ENCODE results near the gene INO80C.

Gene INO80C

DNA sequence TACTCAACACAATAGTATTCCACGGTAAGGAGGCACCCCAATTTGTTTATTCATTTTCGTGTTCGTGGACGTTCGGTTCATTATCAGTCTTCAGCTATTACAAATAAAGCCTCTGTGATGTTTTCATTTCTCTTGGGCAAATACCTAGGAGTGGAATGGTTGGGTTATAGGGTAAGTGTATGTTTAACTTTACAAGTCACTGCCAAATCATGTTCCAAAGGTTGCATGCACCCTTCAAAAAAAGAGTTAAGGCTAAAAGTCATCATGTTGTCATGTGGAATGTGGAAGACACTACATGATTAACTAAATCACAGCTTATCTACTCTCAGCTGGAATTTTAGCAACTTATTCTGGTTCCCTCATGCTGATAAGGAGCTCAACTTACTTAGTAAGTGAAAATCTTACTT is 15.8 kb downstream of the INO80C start:
- H3K4me3 ChIP-seq (ENCODE audit: low read length), result no peak overlapping the region

DNA sequence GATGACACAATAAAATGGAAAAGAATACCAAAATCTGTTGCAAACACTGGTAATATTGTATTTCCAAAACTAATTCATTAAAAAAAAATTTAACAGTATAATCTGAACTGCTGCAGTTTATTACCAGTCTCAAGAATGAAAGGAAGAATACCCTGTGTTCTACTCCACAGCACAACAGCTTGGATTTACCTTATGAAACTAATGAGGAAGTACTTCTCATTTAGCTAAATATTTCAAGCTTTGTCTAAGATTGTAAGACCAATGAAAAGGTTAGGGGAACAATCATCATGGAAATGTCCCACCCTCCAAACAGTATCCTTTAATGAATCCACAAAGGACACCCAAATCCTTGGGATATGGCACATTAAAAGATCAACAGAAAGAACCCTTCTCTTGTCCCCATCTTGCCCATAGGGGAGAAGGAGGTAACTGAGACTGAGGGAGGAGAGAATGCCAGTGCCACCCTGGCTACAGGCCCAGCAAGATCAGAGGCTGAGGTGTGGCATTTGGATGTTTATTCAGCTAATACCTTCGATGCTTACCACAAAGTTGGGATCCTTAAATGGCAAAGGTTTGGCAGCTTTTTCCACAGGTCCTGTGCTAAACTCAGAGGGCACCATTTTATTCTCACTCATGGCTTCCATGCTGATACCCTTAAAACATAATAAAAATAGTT is 17.7 kb downstream of the INO80C start:
- H3K4me3 ChIP-seq (ENCODE audit: low read length), result no peak overlapping the region
- H3K9ac ChIP-seq (ENCODE audit: low read length), result no peak overlapping the region
- no peaks in the 10 kb centered on the region for H3K36me3 ChIP-seq (ENCODE audit: control insufficient read depth, insufficient read depth, low read length, severe bottlenecking)
- H3K4me1 ChIP-seq (ENCODE audit: control insufficient read depth, insufficient read depth, low read length), result peaks cover 16% of the 10 kb centered on the region
- H3K27me3 ChIP-seq (replicated peaks; ENCODE audit: control insufficient read depth, insufficient read depth, low read length), result no peaks in the 10 kb centered on the region
- no peaks in the 10 kb centered on the region for H3K9me3 ChIP-seq (ENCODE audit: control insufficient read depth, low read length)
- DNase-seq (ENCODE audit: low read depth), result no peak

More for the DNA sequence above, 15.8 kb downstream of the INO80C start:
- Histone ChIP-seq H3K4me1 (ENCODE audit: control insufficient read depth, insufficient read depth, low read length) (peaks cover 16% of the 10 kb centered on the region), H3K36me3 (ENCODE audit: control insufficient read depth, insufficient read depth, low read length, severe bottlenecking) (no peaks in the 10 kb centered on the region), H3K9ac (ENCODE audit: low read length) (no peak overlapping the region), H3K27me3 (replicated peaks; ENCODE audit: control insufficient read depth, insufficient read depth, low read length) (no peaks in the 10 kb centered on the region), H3K9me3 (ENCODE audit: control insufficient read depth, low read length) (no peaks in the 10 kb centered on the region)
- DNase-seq (ENCODE audit: low read depth), result no peak

DNA sequence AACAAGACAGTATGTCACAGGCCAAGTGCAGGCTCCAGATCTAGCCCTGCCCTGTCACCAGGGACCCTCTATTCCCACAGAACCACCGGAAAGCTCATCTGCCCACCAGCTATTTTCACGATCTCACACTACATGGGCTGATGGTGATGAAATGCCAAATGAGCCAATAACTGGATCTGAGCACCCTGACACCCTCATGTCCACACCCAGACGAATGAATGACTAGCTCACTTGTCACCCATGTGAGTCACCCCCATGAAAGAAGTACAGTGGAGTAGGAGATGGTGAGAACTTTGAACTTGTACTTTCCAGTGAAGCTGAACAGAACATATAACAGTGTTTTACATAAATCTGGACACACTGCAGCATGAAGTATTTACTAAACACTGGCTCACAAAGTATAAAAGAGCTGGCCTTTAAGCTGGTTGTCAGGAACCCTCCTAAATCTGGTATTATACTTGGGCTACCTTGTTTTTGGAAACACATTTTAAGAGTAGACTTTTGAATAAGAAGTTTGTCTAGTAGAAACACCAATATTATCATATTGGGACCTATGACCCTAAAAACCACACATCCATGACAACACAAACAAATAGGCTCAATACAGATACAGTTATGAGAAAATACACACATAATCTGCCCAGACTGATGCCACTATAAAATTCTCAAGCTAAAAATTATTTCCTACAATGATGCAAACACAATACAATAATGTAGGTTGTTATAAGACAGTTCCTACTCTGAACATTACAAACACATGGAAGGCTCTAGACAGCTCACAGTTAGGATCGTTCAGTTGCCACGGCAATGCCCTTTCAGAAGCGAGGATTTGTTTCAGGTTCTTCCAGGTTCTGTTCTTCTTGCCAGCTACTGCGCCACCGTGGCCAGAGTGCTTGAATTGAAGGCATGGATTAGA is 19.0 kb downstream of the INO80C start:
- H3K4me3 ChIP-seq (ENCODE audit: low read length), result peak overlapping the region; percentile 53

DNA sequence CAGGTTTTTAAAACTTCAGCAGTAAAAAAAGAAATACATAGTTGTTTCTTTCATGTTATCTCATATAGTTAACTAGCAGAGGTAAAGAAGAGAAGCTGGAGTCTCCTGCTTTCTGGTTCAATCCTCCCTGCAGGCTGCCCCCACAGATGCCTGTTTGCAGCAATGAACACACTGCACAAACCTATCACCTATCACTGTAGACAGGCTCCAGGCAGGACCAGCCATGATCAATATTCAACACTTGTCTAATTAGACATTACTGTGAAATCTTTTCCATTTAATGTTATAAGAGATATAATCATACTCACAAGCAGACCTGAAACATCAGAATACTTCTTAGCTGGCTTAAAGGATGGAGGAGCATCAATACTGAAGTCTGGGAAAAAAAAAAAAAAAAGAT is 19.8 kb downstream of the INO80C start:
- no peaks in the 10 kb centered on the region for H3K9me3 ChIP-seq (ENCODE audit: control insufficient read depth, low read length)
- no peaks in the 10 kb centered on the region for H3K27me3 ChIP-seq (replicated peaks; ENCODE audit: control insufficient read depth, insufficient read depth, low read length)
- H3K4me1 ChIP-seq (ENCODE audit: control insufficient read depth, insufficient read depth, low read length), result peaks cover 16% of the 10 kb centered on the region
- H3K9ac ChIP-seq (ENCODE audit: low read length), result peak overlapping the region; percentile 30
- DNase-seq (ENCODE audit: low read depth), result no peak
- H3K36me3 ChIP-seq (ENCODE audit: control insufficient read depth, insufficient read depth, low read length, severe bottlenecking), result no peaks in the 10 kb centered on the region
- H3K4me3 ChIP-seq (ENCODE audit: low read length), result peak overlapping the region; percentile 53

More for the DNA sequence above, 19.0 kb downstream of the INO80C start:
- DNase-seq (ENCODE audit: low read depth), result peak; percentile 66
- Histone ChIP-seq H3K9me3 (ENCODE audit: control insufficient read depth, low read length) (no peaks in the 10 kb centered on the region), H3K27me3 (replicated peaks; ENCODE audit: control insufficient read depth, insufficient read depth, low read length) (no peaks in the 10 kb centered on the region), H3K4me1 (ENCODE audit: control insufficient read depth, insufficient read depth, low read length) (peaks cover 16% of the 10 kb centered on the region), H3K36me3 (ENCODE audit: control insufficient read depth, insufficient read depth, low read length, severe bottlenecking) (no peaks in the 10 kb centered on the region), H3K9ac (ENCODE audit: low read length) (peak overlapping the region; percentile 30)

DNA sequence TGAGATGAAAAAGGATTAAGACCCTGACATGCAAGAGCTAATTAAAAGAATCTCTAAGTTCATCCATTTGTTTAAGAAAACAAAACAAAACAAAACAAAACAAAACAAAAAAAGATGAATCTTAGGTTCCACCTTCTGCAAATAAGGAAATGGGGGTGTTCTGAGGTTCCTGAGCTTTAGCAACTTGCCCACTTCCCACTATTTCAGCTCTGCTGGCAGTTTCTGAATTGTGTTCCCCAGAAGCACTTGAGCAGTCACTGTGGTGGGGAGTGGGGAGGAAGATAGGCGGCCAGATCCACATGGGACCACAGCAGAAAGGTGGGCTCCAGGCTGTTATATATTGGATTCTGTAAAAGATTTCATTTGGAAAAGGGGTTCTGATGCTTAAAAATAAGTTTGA is 20.3 kb downstream of the INO80C start:
- H3K4me3 ChIP-seq (ENCODE audit: low read length), result no peak overlapping the region

DNA sequence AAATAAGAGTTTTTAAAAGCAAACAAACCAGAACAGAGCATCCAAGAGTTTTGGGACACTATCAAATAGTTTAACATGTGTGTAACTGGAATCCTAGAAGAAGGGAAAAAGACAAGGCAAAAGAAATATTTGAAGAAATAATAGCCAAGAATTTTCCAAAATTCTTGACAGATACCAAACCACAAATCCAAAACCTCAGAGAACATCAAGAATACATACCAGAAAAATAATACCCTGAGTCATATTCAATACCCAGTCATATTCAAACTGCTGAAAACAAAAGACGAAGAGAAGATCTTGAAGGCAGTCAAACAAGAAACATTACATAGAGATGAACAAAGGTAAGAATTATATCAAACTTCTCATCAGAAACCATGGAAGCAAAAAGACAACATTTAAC is 22.9 kb downstream of the INO80C start:
- Histone ChIP-seq H3K9ac (ENCODE audit: low read length) (no peak overlapping the region), H3K4me3 (ENCODE audit: low read length) (no peak overlapping the region), H3K27me3 (replicated peaks; ENCODE audit: control insufficient read depth, insufficient read depth, low read length) (no peaks in the 10 kb centered on the region), H3K36me3 (ENCODE audit: control insufficient read depth, insufficient read depth, low read length, severe bottlenecking) (no peaks in the 10 kb centered on the region), H3K9me3 (ENCODE audit: control insufficient read depth, low read length) (no peaks in the 10 kb centered on the region), H3K4me1 (ENCODE audit: control insufficient read depth, insufficient read depth, low read length) (peaks cover 16% of the 10 kb centered on the region)
- no peak for DNase-seq (ENCODE audit: low read depth)

More for the DNA sequence above, 20.3 kb downstream of the INO80C start:
- no peak for DNase-seq (ENCODE audit: low read depth)
- Histone ChIP-seq H3K27me3 (replicated peaks; ENCODE audit: control insufficient read depth, insufficient read depth, low read length) (no peaks in the 10 kb centered on the region), H3K9ac (ENCODE audit: low read length) (no peak overlapping the region), H3K36me3 (ENCODE audit: control insufficient read depth, insufficient read depth, low read length, severe bottlenecking) (no peaks in the 10 kb centered on the region), H3K4me1 (ENCODE audit: control insufficient read depth, insufficient read depth, low read length) (peaks cover 16% of the 10 kb centered on the region), H3K9me3 (ENCODE audit: control insufficient read depth, low read length) (no peaks in the 10 kb centered on the region)

DNA sequence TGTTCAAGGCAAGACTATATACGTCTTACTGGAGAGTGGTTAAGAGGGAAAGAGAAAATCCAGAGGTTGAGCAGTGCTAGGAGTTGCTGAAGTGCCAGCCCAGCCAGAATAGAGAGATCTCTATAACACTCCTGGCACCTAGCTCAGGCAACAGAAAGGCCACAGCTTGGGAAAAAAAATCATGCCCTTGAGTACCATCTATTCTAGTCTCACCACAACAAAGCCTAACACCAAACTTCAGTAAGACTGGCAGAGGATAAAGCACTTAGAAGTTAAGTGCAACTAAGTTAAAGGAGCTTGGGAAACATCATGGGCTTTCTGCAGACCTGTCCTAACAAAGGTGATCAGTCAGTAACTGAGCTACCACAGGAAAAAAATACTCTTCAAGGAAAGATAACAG is 24.2 kb downstream of the INO80C start:
- H3K9ac ChIP-seq (ENCODE audit: low read length), result no peak overlapping the region
- H3K4me1 ChIP-seq (ENCODE audit: control insufficient read depth, insufficient read depth, low read length), result peaks cover 9% of the 10 kb centered on the region
- DNase-seq (ENCODE audit: low read depth), result no peak
- no peaks in the 10 kb centered on the region for H3K27me3 ChIP-seq (replicated peaks; ENCODE audit: control insufficient read depth, insufficient read depth, low read length)
- H3K9me3 ChIP-seq (ENCODE audit: control insufficient read depth, low read length), result no peaks in the 10 kb centered on the region
- H3K36me3 ChIP-seq (ENCODE audit: control insufficient read depth, insufficient read depth, low read length, severe bottlenecking), result no peaks in the 10 kb centered on the region
- H3K4me3 ChIP-seq (ENCODE audit: low read length), result no peak overlapping the region

DNA sequence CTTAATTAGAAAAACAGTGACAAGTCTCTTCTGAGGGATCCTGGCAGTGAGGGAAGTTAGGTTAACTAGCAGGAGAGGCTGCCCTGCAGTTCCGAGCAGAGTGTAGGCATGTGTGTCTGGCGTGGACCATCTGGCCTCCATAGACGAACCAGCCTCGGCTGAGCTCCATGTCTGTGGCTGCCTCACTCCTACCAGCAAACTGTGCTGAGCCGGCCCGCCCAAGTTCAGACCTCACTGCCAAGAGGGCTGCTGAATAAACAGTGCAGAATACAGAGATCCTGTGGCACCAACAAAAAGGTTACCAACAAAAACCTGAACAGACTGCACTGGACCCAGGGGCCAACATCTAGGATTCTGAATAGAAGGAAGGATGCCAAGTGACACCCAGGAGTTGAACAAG is 27.3 kb downstream of the INO80C start:
- H3K27me3 ChIP-seq (replicated peaks; ENCODE audit: control insufficient read depth, insufficient read depth, low read length), result no peaks in the 10 kb centered on the region
- DNase-seq (ENCODE audit: low read depth), result no peak

DNA sequence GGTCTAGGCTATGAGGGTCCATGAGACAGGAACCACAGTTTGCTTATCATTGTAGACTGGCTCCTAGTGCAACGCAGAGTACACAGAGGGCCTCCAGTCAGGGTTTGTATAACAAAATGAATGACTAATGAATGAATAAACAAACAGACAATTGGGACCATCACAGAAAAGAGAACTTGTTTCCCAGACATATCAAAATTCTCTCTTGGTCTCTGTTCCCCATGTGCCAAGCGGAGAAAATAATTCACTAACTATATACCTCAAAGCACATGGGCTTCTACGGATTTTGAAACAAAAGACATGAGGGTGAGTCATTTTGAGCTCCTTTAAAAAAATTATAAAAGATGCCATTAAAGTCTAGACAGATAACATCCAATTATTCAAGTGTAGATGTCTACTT is 28.0 kb downstream of the INO80C start:
- Histone ChIP-seq H3K27me3 (replicated peaks; ENCODE audit: control insufficient read depth, insufficient read depth, low read length) (no peaks in the 10 kb centered on the region), H3K9me3 (ENCODE audit: control insufficient read depth, low read length) (no peaks in the 10 kb centered on the region), H3K9ac (ENCODE audit: low read length) (no peak overlapping the region), H3K36me3 (ENCODE audit: control insufficient read depth, insufficient read depth, low read length, severe bottlenecking) (no peaks in the 10 kb centered on the region), H3K4me3 (ENCODE audit: low read length) (no peak overlapping the region), H3K4me1 (ENCODE audit: control insufficient read depth, insufficient read depth, low read length) (no peaks in the 10 kb centered on the region)
- no peak for DNase-seq (ENCODE audit: low read depth)

More for the DNA sequence above, 27.3 kb downstream of the INO80C start:
- no peaks in the 10 kb centered on the region for H3K9me3 ChIP-seq (ENCODE audit: control insufficient read depth, low read length)
- H3K4me1 ChIP-seq (ENCODE audit: control insufficient read depth, insufficient read depth, low read length), result no peaks in the 10 kb centered on the region
- no peaks in the 10 kb centered on the region for H3K36me3 ChIP-seq (ENCODE audit: control insufficient read depth, insufficient read depth, low read length, severe bottlenecking)
- no peak overlapping the region for H3K4me3 ChIP-seq (ENCODE audit: low read length)
- H3K9ac ChIP-seq (ENCODE audit: low read length), result no peak overlapping the region

DNA sequence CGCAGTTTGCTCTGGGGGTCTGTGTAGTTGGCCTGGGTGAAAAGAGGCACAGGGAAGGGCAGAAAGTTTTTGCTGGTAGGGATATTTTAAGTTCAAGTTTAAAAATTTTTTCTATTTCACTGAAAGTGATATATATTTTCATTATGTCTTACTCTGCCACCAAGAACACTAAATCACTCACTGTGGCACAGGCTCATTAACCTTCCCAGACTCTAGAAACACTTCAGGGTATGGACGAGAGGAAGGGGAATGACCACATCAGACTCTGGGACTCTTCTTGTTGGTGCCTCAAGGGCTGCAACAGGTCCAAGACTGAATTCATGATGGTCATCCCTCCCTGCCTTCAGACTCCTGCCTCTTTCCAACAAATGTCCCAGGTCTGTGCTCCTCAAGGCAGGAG is 29.0 kb downstream of the INO80C start:
- H3K9me3 ChIP-seq (ENCODE audit: control insufficient read depth, low read length), result no peaks in the 10 kb centered on the region
- H3K27me3 ChIP-seq (replicated peaks; ENCODE audit: control insufficient read depth, insufficient read depth, low read length), result no peaks in the 10 kb centered on the region
- H3K4me3 ChIP-seq (ENCODE audit: low read length), result no peak overlapping the region
- no peaks in the 10 kb centered on the region for H3K4me1 ChIP-seq (ENCODE audit: control insufficient read depth, insufficient read depth, low read length)
- H3K36me3 ChIP-seq (ENCODE audit: control insufficient read depth, insufficient read depth, low read length, severe bottlenecking), result no peaks in the 10 kb centered on the region
- no peak overlapping the region for H3K9ac ChIP-seq (ENCODE audit: low read length)
- no peak for DNase-seq (ENCODE audit: low read depth)

DNA sequence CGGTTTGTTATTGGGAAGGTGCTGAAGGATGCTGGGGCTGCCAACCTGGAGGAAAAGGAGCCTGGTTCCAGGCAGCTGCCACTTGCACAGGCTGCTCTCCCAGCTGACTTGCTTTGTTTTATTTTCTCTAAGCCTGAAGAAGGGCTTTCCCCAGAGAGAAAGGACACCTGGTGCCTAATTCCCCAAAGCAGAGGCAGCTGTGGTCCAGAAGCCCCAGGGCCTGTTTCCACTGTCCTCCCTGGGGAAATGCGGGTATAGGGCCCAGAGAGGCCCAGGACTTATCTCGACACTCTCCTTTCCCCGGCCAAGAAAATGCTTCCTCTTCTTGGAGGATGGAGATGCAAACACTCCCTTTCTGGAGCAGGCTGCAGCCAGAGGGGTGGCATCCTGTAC is 30.1 kb downstream of the INO80C start:
- H3K9me3 ChIP-seq (ENCODE audit: control insufficient read depth, low read length), result no peaks in the 10 kb centered on the region
- DNase-seq (ENCODE audit: low read depth), result no peak
- no peaks in the 10 kb centered on the region for H3K36me3 ChIP-seq (ENCODE audit: control insufficient read depth, insufficient read depth, low read length, severe bottlenecking)
- no peak overlapping the region for H3K9ac ChIP-seq (ENCODE audit: low read length)
- H3K4me1 ChIP-seq (ENCODE audit: control insufficient read depth, insufficient read depth, low read length), result no peaks in the 10 kb centered on the region
- no peaks in the 10 kb centered on the region for H3K27me3 ChIP-seq (replicated peaks; ENCODE audit: control insufficient read depth, insufficient read depth, low read length)
- no peak overlapping the region for H3K4me3 ChIP-seq (ENCODE audit: low read length)

Measured in adipocyte (in vitro differentiated cells).